GM18499 (cell line): ENCODE results near the gene ME3.
"Not testable (repeated sequence)": the region's sequence is repeated elsewhere in the genome, so short reads cannot be mapped to it uniquely, and the experiment has no call there.

Experiments
- ATAC-seq: cut with Tn5 transposase; IDR thresholded peaks from one replicate; pipeline ENCODE4 v1.9.1; 2021; ENCODE audit warnings: moderate number of reproducible peaks; ENCODE audit not compliant: insufficient read depth, unreplicated experiment

The ME3 gene

DNA sequence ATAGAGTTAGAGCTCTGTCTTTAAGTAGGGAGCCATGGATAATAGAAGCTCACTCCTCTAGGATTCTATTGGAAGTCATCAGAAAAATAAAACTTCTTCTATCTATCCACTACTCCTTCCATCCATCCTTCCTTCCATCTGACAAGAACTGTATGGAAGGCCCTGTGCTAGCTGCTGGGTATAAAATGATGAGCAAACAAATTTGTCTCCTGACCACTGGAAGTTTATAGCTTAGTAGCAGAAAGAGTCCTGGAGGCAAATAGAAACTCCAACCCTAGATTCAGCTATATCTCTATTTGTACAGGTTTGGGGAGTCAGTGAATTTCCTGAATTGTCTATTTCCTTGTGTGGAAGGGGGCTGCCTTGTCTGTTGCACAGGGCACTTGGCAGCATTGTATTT, 136.6 kb downstream of the ME3 start:
- no peak for ATAC-seq

DNA sequence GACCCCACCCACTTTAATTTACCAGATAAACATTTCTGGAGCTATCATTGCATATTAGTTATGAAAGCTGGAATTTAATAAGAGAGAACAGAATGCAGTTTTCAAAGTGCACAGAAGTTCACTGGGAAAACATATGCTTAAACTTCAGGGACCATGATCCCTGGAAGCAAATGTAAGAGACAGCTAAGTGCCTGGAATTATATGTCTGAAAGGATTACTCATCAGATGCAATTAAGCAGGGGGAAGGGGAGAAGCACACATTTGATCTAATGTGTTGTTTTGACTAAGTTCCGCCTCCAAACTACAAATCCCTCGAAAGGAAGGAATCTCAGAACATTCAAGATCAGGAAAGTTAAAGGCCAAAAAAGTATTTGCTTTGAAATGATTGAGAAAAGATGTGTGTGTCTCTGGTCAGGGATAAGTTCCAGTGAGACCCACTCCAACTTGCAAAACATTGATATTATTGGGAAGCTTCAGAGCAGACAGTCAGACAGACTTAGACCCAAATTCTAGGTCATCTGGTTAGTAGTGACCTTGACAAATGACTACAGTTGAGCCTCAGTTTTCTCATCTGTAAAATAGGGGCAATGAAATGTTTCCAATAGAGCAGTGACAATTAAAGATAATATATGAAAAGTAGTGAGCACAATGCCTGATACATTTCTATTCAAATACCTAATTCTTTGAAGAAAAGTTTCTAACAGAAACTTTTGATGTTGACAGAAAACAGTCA, 147.6 kb downstream of the ME3 start:
- ATAC-seq = no peak

DNA sequence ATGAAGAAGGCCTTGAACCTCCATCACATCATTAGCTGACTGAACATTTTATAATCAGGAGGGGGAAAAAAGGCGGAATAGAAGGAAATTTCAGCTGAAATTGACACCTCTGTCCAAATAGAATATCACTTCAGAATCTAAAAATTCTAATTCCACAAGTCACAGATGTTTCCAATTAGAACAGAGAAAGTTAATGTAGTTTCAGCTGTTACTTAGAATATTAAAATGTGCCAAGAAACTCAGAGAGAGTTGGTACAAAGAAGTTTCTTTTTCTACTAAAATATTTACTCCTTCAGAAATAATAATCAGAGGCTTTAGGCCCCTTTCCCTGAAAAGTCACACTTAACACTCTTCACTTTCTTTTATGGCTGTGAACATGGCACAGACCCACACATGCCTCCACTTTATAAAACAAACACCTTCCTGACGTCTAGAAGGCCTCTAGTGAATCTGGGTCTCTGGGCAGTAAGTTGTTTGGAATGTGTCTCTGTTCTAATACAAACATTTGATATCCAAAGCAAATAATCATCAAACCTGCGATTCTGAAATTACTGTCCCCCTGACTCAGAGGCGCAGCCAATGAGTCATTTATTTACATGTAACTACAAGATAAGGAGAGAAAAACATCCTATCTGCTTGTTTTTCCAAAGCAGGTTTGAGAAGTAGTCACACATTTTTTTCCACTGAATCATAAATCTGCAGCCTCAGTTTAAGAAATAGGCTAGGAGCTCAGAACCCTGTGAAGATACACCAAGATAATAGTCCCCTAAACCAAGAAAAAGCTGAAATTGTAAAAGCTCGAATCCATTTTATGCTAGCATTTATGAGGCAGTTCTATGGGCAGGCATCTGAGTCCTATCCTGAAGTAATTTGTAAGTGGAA, 148.4 kb downstream of the ME3 start:
- no peak for ATAC-seq

DNA sequence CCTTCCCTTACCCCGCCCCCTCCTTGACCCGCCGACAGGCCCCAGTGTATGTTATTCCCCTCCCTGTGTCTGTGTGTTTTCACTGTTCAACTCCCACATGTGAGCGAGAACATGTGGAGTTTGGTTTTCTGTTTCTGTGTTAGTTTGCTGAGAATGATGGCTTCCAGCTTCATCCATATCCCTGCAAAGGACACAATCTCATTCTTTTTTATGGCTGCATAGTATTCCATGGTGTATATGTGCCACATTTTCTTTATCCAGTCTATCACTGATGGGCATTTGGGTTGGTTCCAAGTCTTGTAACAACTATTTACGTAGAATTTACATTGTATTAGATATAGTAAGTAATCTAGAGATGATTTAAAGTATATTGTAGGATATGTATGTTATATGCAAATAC, 149.9 kb downstream of the ME3 start:
- not testable (repeated sequence) for ATAC-seq

DNA sequence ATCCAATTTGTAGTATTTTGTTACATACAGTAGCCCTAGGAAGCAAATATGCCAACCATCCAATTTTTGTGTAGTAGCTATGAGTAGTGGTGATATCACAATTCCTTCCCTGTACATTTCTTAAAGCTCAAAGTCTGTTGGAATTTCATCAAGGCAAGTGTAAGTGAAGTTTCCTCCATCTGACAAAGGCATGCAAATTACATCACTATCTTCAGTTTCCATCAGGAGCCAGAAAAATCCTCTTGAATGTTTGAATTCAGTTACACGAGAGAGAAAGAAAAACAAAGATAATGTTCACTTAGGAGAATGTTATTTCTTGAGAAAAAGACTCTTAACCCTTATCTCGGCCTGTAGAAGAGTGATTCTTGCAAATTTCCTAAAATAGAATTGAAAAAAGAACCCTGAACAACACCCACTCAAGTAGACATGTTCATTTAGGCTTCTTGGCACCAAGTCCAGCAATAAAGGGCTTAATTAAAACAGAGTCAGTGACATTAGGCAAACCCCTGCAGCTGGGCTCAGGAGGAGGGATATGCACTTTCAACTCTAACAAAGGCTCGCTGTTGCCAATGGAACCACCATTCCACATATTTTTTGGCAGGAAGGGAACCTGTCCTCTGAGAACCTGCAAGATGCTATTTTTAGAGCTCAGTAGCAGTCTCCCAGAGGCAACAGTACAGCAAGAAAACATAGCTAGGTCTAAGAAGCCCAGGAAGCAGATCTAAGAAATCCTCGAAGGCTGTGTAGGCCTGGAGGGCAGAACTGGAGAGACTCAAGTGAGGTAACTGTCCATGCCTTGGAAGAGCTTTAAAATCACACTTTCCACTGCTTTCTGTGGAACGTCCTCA, 153.1 kb downstream of the ME3 start:
- no peak for ATAC-seq

DNA sequence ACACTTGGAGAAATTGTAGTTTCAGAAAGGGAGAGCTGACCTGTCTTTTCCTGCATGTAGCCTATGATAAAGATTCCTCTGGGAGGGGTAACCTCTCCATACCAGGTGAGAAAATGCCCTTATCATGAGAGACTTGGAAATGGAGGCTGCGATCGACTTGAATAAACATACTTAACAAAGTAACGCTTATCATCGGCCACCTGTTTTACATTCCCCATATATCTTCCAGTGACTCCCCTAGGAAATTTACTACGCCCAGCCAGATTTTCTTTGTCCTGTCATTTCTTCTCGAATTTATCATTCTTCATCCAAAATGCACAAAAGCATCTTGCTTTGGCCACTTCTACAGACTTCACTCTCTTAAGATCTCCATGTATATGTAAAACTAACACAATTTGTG, 154.2 kb downstream of the ME3 start:
- ATAC-seq = no peak

DNA sequence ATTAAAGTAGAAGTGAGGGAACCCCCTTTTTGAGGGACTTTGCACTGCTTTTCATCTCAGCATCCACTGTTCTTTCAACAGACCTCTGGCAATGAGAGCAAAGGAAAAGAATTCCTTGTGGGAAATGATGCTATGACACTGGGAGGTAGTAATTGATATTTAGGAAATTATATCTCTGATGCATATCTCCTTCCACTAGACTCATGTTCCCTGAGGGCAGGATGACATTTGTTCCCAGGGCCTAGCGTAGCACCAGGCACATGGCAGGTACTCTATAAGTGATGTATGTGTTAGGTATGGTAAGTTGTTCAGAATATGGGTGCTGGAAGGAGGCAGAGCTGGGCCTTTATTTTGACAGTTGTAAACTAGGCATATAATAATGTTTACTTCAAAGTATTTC, 154.9 kb downstream of the ME3 start:
- ATAC-seq = no peak

DNA sequence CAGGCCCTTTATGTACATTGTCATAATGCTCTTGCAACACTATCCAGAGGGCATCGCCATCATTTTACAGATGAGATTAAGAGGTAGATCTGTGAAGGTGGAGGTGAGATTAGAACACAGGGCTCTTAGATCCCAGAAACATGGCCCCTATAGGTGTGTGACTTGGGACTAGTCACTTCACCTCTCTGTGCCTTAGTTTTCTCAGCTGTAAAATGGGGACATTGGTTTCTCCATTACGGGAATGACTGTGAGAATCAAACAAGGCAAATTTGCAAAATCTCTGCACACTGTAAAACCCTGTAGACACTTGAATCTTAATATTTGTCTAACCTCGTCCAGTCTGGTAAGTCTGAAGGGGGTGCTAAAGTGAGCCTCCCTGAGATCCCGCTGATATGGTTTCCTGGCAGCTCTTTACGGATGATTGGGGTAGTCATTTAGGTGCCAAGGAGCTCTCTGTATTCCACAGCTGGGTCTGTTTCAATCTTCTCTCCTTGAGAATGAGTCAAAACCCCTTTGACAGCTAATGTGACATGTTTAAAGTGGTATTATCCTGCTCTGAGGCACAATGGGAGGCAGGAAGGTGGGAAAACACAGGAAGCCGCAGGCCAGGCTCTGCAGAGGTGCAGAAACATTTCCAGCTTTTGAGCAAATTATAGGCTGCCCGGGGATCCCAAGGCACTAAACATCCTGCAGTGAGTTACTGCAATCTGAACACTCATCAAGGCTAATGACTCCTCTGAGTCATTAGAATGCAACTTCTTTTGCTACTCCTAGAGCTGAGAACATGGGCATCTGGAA, 156.9 kb downstream of the ME3 start:
- no peak for ATAC-seq

DNA sequence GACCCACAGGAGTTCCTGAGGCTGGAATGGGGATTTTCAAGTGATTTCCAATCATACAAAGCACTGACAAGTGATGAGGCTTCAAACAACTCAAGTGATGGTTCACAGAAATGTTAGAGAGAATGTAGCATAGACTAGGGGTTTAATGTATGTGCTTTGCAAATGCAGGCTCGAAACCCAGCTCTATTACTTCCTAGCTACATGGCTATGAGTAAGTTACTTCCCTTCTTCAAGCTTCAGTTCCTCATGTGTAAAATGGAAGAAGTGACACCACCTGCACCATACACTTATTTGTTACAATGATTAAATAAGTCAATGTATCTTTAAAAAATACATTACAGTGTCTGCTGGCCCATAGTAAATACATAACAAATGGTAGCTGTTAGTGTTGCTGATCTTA, 158.0 kb downstream of the ME3 start:
- peak; percentile 52 for ATAC-seq

DNA sequence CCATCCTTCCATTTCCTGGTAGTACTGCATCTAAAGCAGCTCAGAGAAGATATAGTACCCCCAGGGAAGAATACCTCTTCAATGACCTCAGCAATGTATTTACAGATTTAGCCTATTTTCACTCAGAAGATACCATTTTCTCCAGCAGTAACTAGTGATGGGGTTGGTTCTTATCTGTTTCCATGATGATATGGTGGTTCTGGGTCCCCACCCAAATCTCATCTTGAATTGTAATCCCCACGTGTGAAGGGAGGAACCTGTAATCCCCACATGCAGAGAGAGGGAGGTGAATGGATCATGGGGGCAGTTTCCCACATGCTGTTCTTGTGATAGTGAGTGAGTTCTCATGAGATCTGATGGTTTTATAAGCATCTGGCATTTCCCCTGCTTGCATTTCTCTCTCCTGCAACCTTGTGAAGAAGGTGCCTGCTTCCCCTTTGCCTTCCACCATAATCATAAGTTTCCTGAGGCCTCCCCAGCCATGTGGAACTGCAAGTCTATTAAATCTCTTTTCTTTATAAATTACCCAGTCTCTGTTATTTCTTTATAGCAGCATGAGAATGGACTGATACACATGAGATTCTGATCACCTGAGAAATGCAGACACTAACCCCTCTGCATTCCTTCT, 158.6 kb downstream of the ME3 start:
- no peak for ATAC-seq

DNA sequence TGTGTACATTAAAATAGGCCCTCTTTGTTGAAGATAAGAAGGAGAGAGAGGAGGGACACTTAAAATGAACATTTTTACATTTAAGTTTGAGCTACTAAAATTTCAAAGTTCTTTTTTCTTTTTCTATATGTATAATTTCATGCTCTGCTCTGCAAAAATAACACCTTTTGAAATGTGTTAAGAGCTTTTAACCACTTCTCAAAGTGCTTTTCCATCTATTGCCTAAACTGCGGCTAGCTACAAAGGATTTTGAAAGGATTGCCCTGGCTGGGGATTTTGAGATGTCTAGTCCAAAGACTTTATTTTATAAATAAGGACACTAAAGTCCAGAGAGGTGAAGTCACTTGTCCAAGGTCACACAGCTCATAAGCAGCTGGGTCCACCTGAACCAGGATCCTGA, 159.3 kb downstream of the ME3 start:
- no peak for ATAC-seq

DNA sequence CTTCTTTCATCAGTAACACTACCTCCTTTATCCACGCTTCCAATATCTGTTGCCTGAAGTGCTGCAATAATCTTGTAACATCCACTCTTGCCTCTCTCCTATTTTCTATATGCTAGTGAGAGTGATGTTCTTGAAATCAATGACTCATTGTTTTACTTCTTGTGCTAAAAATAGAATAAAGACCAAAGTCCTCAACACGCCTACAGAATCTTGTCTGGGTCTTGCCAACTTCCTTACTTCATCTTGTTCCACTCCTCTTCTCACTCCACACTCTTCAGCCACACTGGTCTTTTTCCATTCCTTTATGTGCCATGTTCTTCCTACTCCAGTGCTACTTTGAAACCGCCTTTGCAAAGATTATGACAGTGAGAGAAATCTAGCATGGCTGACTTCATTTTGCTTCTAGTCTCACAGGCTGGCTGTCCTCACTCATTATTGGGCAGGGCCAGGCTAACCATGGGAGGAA, 161.3 kb downstream of the ME3 start:
- peak; percentile 76 for ATAC-seq

DNA sequence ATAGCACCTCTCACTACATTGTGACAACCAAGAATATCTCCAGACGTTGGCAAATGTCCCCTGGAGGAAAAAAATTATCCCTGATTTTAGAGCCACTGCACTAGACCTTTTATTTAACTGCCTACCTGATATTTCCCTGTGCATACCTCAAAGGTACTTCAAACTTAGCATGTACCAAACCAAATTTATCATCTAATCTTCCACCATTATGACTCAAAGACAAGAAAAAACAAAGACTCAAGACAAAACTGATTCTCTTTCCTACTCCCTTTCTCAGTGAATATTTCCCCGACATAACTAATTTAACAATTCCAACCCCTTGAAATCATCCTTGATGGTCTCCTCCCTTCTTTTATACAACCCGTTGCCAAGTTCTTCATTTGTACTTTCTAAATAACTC, 161.7 kb downstream of the ME3 start:
- ATAC-seq = no peak

DNA sequence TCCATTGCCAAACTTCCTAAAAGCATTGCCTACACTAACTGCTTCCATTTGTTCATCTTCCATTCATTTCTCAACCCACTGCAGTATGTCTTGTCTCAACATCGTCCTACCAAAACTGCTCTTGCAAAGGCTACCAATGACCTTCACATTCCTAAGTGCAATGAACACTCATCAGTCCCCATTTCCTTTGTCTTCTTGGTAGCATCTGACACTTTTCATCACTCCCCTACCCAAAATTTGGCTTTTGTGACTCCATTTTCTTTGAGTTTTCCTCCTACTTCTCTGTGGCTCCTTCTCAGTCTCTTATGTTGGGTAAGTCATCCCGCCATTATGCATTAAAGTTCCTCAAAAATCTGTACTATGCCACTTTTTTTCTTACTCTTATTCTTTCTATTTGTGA, 162.3 kb downstream of the ME3 start:
- no peak for ATAC-seq

DNA sequence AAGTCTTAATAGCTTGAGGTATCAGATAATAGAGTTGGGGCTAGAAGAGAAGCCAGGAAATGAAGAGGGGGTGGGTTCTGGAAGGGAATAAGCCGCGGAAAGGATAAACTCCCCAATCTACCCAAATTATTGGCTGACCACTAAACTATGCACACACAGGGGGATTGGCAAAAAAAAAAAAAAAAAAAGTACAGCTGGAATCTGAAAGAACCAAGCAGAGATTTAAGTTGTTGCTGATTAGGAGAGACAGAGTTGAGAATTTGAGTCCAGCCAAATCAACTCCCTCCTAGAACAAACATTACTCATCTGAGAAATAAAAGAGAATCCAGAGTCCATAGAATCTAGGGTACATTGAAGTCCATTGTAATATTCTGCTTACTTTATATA, 162.8 kb downstream of the ME3 start:
- no peak for ATAC-seq

DNA sequence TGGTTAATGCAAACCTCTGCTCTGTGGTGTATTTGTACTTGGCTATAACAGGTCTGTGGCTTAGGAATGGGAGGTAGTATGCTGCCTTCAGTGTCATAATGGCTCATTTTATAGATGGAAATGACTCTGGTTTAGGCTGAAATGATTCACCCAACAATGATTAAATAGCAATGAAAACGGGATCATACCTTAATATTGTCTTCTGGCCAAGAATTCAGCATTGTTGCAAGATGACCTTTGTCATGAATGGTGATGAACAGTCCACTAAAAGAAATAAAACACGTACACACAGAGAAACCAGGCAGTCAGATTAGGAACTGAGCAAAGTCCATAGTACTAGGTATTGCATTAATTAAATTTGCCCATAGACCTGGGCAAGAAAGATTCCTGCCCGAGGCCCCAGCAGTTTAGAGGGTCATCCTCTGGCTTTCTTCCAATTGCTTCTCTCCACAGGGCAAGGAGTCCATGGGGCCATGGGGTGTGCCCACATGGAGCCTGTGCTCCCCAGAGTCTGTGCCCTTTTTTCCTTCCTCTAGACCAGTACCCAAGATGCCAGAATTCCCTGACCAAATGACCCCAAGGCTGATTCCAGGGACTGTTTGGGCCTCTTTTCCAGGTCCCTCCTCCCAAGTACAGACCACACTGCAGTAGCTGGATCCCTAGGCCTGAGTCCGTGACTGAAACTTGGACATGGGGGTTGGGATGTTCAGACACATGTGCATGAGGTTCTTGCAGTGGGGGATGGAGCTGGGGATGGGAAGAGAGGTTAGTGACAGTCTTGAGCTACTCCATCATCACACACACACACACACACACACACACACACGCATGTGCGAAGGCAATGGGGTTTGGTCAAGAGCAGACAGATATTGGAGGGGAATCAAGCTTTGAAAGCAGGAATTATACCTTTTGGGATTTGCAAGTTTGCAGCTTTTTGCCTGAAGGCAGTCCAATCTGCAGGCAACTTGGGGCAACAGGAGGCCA, 163.5 kb downstream of the ME3 start:
- no peak for ATAC-seq

DNA sequence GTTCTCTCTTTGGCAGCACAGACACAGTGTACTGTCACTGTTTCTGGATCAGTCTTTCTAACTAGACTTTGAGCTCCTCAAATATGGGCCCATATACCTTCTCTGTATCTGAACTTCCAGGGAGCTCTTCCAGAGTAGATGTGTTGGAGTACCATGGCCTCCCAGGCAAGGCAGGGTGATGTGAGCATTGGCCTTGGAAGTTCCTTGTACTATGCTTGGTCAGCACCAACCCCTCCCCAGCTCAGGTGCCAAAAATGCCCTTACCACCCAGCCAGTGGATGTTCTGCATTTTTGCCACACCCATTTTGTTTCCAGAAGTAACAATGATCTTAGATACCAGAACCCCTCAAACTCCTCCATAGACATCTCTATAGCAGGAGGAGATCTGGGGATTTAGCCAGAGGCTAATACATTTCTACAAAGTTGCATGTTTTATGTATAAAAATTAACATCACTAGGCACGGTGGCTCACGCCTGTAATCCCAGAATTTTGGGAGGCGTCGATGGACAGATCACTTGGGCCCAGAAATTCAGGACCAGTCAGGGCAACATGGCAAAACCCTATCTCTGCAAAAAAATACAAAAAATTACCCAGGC, 165.1 kb downstream of the ME3 start:
- no peak for ATAC-seq

DNA sequence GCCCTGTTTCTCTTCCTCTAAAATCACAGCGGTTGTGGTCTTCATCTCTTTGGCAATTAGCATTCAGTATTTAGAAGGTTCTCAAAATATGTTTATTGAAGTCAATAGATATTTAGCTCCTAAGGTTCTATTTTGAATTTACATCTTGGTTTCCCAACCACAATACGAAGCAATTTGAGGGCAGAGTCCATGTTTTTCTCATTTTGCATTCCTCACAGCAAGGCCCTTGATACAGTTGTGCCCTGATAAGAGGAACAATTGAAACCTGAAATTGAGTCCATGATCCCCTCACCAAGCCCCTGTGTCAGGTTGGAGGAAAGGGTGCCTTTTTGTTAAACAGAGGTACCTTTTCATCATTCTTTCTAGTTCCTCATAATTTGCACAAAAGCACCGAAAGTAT, 166.2 kb downstream of the ME3 start:
- no peak for ATAC-seq
